Suprapubic skin (tissue), 4 donors: Measurements from ENCODE around the gene TMPO. TPM values are rescaled to one million over a fixed set of nuclear protein-coding genes. Genes with fewer than 3 reads are reported as not detected.
"Not testable (repeated sequence)": the region's sequence is repeated elsewhere in the genome, so short reads cannot be mapped to it uniquely, and the experiment has no call there.

Experiments
- DNase-seq, 2 donors: peaks; one replicate each; pipeline ENCODE4 v3.0.0-alpha.2; 2019; ENCODE audit warnings: low spot score in 2 of 2
- H3K27ac ChIP-seq: fragments of 200-600 bp; sonication (generic); one replicate; pipeline ENCODE4 v1.5.1; 2019
- H3K27me3 ChIP-seq: fragments of 200-600 bp; sonication (generic); one replicate; pipeline ENCODE4 v1.5.1; 2019
- H3K36me3 ChIP-seq: fragments of 200-600 bp; sonication (generic); one replicate; pipeline ENCODE4 v1.5.1; 2019
- H3K4me1 ChIP-seq: fragments of 200-600 bp; sonication (generic); one replicate; pipeline ENCODE4 v1.5.1; 2019
- H3K4me3 ChIP-seq: fragments of 200-600 bp; sonication (generic); one replicate; pipeline ENCODE4 v1.5.1; 2019; ENCODE audit warnings: mild to moderate bottlenecking
- H3K9me3 ChIP-seq: fragments of 200-600 bp; sonication (generic); one replicate; pipeline ENCODE4 v1.5.1; 2019
- CTCF ChIP-seq, 2 donors: fragments of 200-600 bp in 1 of 2; fragments of 450-650 bp in 1 of 2; sonication (generic) in 1 of 2; IDR thresholded peaks; one replicate each; pipeline ENCODE4 v1.5.1; 2016 to 2019; ENCODE audit warnings: antibody characterized with exemption in 2 of 2, mild to moderate bottlenecking in 1 of 2, moderate library complexity in 1 of 2
- EP300 ChIP-seq: sonication (generic); formaldehyde crosslinking; IDR thresholded peaks from one replicate; pipeline ENCODE4 v1.6.1; 2017; ENCODE audit warnings: antibody characterized with exemption
- POLR2A ChIP-seq, 2 donors: fragments of 450-650 bp; IDR thresholded peaks; one replicate each; pipeline ENCODE4 v1.6.1; 2017; ENCODE audit warnings: antibody characterized with exemption in 2 of 2, mild to moderate bottlenecking in 2 of 2, moderate library complexity in 2 of 2
- POLR2AphosphoS5 ChIP-seq, 3 donors: sonication (generic); formaldehyde crosslinking; IDR thresholded peaks; one replicate each; pipeline ENCODE4 v1.6.1; 2017; ENCODE audit warnings: antibody characterized with exemption in 3 of 3
- WGBS: methylation state at CpG from one replicate; pipeline ENCODE4 v1.1.5; 2018; 5-methylcytosine and 5-hydroxymethylcytosine counted together
- total RNA-seq, 4 donors: library from RNA; depleted of rRNA; stranded (reverse); fragments of >200 nt; gene quantifications; one replicate each; pipeline ENCODE4 v1.1.0, GENCODE V29; 2016

The TMPO gene
- total RNA-seq, 4 donors from 2014 or later = 45.7 to 66.5 (median 51.0) TPM

GRCh38 chr12:98485792-98486340, 29.5 kb upstream of the TMPO start:
- Histone ChIP-seq H3K27ac (no peak overlapping the region), H3K36me3 (no peaks in the 10 kb centered on the region), H3K4me1 (peaks cover 7% of the 10 kb centered on the region), H3K4me3 (no peak overlapping the region), H3K9me3 (no peaks in the 10 kb centered on the region), H3K27me3 (no peaks in the 10 kb centered on the region)
- DNase-seq = no peak
- TF ChIP-seq POLR2A (IDR thresholded peaks at IDR 0.05) (no peak), EP300 (no peak)
- 74% methylated on average over 6 of the region's 6 CpGs for WGBS

GRCh38 chr12:98488416-98488815, 27.0 kb upstream of the TMPO start:
- H3K4me1 ChIP-seq = peaks cover 13% of the 10 kb centered on the region
- H3K27me3 ChIP-seq, H3K9me3 ChIP-seq, H3K36me3 ChIP-seq, H3K4me3 ChIP-seq, DNase-seq, H3K27ac ChIP-seq: not testable (repeated sequence)
- 96% methylated on average over 9 of the region's 9 CpGs for WGBS

- TF ChIP-seq POLR2A (IDR thresholded peaks at IDR 0.05) = no peak
- TF ChIP-seq EP300 = no peak
- no peak for TF ChIP-seq POLR2AphosphoS5 (IDR thresholded peaks at IDR 0.05)
- no peak for TF ChIP-seq CTCF (IDR thresholded peaks at IDR 0.05)
- 93% methylated on average over 3 of the region's 3 CpGs for WGBS
- no peak for DNase-seq
- H3K4me3 ChIP-seq = no peak overlapping the region
- no peaks in the 10 kb centered on the region for H3K9me3 ChIP-seq
- no peak overlapping the region for H3K27ac ChIP-seq
- no peaks in the 10 kb centered on the region for H3K36me3 ChIP-seq
- peaks cover 13% of the 10 kb centered on the region for H3K4me1 ChIP-seq
- no peaks in the 10 kb centered on the region for H3K27me3 ChIP-seq
These were observed 26.2 kb upstream of the TMPO start for GRCh38 chr12:98489176-98489575.

- Histone ChIP-seq H3K27me3 (no peaks in the 10 kb centered on the region), H3K4me1 (peaks cover 13% of the 10 kb centered on the region), H3K27ac (no peak overlapping the region), H3K36me3 (no peaks in the 10 kb centered on the region), H3K9me3 (no peaks in the 10 kb centered on the region), H3K4me3 (peak overlapping the region; percentile 4)
- TF ChIP-seq POLR2A (IDR thresholded peaks at IDR 0.05) = no peak
- peak; percentile 82 to 92 for TF ChIP-seq CTCF (IDR thresholded peaks at IDR 0.05)
- TF ChIP-seq EP300 = no peak
- TF ChIP-seq POLR2AphosphoS5 (IDR thresholded peaks at IDR 0.05) = peak in 1 of 3 donors; percentile 41
- peak; percentile 90 to 92 for DNase-seq
- 16% methylated on average over 14 of the region's 14 CpGs for WGBS
These were observed 24.6 kb upstream of the TMPO start for GRCh38 chr12:98490501-98491453.

GRCh38 chr12:98492580-98493140, 22.7 kb upstream of the TMPO start:
- no peak for DNase-seq
- TF ChIP-seq POLR2A (IDR thresholded peaks at IDR 0.05) = no peak
- TF ChIP-seq POLR2AphosphoS5 (IDR thresholded peaks at IDR 0.05) = no peak
- no peak for TF ChIP-seq EP300
- TF ChIP-seq CTCF (IDR thresholded peaks at IDR 0.05) = no peak
- 81% methylated on average over 4 of the region's 4 CpGs for WGBS
- H3K27ac ChIP-seq = no peak overlapping the region
- H3K4me3 ChIP-seq = no peak overlapping the region
- H3K4me1 ChIP-seq = peaks cover 13% of the 10 kb centered on the region
- H3K36me3 ChIP-seq = no peaks in the 10 kb centered on the region
- H3K9me3 ChIP-seq = no peaks in the 10 kb centered on the region
- no peaks in the 10 kb centered on the region for H3K27me3 ChIP-seq

GRCh38 chr12:98501266-98501629, 14.1 kb upstream of the TMPO start:
- 94% methylated on average over 15 of the region's 15 CpGs for WGBS

More at GRCh38 chr12:98501266-98501629, 14.1 kb upstream of the TMPO start:
- H3K4me3 ChIP-seq, H3K27ac ChIP-seq, DNase-seq, H3K27me3 ChIP-seq, H3K36me3 ChIP-seq, H3K9me3 ChIP-seq: not testable (repeated sequence)
- peaks cover 18% of the 10 kb centered on the region for H3K4me1 ChIP-seq
